Activated CD8-positive, alpha-beta memory T cell treated with anti-CD3 and anti-CD28 coated beads, Interleukin-2, amount 50 U/mL, for 48 hours (primary cell): ENCODE data around the gene GRK5.

Experiments
- DNase-seq: peaks from one replicate; pipeline ENCODE4 v3.0.0-alpha.2; 2020

GRK5 gene

DNA sequence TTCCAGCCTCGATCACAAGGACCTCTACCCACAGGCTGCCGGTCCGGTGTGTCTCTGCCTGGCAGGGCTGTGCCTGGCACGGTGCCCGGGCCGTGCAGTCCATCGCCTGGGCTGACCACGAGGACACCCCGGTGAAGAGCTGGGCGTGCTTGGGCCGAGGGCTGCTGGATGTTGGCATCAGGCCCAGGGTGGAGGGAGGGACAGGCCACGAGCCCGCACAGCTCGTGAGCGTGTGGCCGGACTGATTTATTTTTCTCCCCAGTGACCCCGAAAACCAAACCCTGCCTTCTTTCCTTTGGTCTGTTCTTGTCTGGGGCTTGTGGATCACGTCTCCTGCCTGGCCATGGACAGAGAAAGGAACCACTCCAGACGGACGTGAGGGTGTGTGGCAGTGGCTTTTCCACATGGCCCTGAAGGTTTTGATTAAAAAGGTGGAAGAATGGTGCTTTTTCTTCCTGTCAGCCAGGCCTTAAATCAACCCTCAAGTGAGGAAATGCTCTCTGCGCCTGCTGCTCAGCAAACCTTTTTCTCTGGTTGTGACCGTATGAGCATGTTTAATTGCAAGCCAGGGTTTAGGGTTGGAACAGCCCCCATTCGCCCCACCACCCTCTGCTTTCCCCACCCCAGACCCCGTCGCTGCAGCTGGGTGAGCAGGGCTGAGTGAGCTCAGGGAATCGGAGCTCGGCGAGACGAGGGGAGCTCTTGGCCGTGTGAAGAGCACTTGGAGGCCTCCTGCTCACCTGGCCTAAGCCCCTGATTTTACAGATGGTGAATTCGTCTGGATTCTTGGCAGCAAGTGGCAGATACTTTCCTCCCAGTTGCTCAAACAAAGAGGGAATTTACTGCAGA is 205.1 kb downstream of the GRK5 start:
- no peak for DNase-seq

- DNase-seq, result no peak
These were observed 205.7 kb downstream of the GRK5 start for GRCh38 chr10:119413093-119413453.

- DNase-seq, result no peak
These were observed 206.2 kb downstream of the GRK5 start for GRCh38 chr10:119413471-119414080.

- no peak for DNase-seq
These were observed 206.8 kb downstream of the GRK5 start for GRCh38 chr10:119414081-119414611.

DNA sequence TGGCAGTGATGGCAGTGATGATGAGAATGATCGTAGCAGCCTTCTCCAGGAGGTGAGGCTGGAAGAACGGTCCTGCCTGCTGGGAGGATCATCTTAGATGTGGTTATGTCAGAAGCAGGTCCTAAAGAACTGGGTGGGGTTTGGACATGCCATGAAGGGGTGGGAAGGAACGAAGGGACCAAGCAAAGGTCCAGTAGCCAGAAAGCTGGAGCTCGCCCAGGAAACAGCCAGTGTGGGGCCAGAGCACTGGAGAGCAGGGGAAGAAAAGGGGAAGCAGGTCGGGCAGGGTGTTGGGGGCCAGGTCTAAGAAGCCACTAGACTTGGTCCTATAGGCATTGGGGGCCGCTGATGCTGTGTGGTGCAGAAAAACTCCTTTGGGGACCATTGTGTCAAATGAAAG is 207.8 kb downstream of the GRK5 start:
- DNase-seq, result no peak

DNA sequence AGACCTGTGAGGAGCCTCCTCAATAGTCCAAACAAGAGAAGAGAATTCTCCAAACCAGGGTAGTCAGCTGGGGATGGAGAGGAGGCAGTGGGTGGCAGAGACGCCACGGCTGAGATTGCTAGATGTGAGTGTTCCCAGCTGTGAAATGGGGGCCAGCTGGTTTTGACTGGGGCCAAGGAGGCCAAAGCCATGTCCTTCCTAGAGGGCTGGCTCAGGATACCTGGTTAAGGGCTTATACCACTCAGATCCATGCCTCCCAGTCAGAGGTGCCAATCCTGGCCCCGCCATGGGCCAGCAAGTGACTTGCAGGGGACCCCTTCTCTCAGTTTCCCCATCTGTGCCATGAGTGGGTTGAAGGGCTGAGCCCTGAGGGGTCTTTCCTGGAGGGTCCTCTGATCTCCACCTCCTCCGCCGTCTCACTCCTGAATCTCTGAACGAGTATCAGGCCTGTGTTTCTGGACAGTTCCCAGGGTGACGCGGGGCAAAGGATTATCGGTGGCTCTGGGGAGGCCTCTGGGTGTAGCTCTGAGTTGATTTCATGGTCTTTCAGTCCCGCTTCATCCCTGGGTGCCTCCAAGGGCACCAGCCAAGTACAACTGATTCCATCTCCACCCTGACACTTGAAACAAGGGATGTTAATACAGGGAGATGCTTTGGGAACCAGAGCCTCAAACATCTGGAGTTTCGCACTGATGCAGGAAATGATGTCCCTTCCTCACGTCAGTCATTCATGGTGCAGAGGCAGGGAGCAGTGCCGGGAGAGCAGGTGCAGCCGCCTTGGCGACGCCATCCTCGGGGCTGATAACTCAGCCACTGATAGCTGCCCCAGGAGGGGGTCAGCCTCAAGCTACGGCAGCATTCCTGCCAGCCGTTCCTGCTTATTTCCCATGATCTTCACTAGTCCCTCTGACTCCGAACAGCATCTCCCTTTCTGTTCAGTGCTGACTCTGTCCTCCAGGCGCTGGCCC is 208.4 kb downstream of the GRK5 start:
- no peak for DNase-seq

DNA sequence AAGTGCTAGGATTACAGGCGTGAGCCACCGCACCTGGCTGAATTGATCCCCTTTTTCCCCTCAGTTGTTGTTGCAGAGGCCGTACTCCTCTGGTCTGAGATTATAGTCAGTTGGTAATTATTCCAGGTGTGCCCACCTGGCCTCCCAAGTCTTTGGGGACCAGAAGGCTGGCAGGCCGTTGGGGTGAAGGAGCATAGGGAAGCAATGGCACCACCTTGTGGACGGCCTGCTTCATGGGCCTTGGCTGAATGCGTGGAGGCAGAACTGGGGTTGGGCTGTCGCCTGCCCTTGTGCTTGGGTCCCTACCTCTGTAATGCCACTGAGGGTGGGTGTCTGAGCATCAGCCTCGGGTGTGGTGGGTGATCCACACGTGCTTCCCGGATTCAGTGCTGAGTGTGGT is 209.5 kb downstream of the GRK5 start:
- peak; percentile 81 for DNase-seq

- DNase-seq, result no peak
These were observed 210.5 kb downstream of the GRK5 start for GRCh38 chr10:119417852-119418251.

DNA sequence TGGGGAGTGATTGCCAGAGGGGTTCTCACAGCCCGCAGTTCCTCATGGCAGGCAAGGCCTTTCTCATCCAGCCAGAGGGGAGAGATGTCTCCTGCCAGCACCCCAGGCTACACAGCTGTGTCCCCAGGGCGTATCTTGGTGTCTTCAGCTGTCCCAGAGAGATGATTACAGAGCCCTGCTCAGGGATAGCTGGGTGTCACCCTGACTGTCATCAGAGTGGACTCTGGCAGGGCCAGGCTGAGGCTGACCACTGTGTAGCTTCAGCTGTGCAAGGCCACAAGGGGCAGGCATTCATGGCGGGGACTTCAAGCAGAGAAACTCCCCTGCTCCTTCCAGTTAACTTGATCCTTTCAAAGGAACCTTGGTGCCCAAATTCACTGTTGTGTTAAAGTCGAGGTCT is 211.0 kb downstream of the GRK5 start:
- DNase-seq, result no peak

GRCh38 chr10:119419931-119420330 is 212.6 kb downstream of the GRK5 start:
- DNase-seq, result no peak

DNA sequence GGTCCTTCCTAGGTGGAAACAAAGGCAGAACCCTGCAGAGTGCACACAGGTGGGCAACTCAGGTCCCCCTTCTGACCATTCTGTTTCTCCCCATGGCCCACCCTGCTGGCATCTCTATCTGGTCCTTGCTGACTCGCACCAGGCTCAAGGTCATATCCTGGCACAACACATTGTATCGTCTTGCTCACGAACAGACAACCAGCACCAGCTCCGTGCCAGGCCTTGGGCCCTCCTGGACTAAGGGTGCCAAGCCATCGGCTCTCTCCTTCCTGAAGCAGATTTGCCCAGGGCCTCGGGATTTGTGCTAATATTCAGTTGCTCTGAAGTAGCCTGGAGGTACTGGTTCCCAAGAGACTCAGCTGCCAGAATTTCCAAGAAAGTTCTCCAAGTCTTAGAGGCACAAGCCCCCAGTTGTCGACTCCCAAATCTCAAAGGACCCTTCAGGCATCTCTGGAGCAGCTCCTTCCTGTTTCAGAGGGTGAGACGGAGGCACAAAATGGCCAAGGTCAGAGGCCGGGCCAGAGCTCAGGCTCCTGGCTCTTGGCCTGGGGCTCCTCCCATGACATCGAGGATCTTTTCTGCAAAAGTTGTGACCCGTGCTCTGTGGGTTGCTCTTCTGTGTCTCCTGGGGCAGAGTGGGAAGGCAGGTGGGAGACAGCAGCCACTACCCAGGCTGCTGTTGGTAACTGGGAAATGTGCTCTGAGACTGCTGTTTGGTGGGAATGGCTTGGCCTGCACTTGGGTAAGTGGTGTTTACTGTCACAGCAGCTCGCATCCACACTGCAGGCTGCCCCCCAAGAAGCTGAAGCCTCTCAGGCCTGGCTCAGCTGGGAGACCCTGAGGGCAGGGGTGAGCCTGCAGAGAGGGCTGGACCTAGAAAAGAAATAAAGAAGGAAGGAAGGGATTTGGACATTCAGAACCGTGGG is 213.8 kb downstream of the GRK5 start:
- DNase-seq, result no peak

DNA sequence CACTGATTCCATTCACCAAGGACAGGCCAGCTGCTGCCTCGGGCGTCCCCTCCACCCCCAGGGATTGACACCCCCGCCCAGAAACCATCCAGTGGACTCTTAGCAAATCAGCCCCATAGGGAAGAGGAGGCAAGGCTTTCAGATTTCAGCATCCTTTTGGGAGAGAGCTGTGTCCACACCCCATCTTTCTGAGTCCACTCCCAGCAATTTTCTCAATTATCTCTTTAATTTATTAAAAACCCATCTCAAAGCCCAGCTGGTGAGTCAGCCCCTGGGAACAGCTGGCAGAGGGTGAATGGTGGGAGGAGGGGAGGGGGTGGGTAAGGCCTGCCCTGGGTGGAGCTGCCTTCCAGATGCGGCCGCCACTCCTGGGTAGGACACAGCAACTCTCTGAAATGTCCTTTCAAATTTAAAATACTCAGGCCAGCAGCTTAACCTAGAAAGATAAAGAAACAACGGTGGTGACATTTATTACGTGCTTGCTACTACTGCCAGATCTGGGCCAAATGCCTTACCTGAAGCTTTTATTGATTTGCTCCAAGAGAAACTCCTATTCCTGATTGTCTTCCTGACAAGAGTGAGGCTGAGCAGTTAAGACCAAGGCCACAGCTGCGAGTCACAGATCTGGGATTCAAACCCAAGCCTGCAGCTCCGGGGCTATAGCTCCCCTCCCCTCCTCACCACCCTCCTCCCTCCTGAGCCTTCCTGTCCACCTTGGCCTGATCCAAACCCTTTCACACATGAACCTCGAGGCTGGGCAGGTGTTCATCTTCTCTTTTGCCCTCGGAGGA is 214.7 kb downstream of the GRK5 start:
- no peak for DNase-seq

GRCh38 chr10:119422682-119423509 is 215.5 kb downstream of the GRK5 start:
- no peak for DNase-seq

DNA sequence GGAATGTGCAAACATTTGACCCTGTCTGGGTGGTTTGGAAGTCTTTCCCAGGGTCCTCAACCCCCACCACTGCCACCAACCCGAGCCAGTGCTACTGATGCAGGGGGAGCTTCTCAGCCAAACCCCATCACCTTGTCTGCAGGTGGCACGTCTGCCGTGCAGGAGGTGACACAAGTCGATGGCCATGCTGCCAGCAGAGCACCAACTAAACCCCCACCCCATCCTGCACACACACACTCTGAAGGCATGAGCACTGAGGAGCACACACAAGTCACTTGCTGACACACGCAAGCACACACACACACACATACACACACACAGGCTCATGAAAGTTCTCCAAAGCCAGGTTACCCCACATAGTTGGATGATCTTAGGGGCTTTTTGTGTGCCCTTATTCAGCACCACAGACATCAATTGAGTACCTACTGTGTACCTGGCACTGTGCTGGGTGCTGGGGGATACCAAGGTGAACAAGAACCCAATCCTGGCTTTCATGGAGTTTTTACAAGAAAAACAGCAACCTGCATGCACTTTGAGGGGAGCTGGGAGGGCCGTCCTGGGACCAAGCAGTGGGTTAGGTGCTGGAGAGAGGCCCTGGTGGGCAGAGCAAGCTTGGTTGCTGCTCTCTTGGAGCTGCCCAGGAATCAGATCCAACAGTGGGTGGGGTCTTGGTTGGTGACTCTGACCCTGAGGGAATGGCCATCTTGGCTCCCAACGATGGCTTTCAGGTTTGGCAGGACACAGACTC is 216.3 kb downstream of the GRK5 start:
- DNase-seq, result no peak

GRCh38 chr10:119424258-119424975 is 217.0 kb downstream of the GRK5 start:
- DNase-seq, result no peak

- DNase-seq, result no peak
These were observed 217.9 kb downstream of the GRK5 start for GRCh38 chr10:119425102-119425880.

GRCh38 chr10:119425881-119426170 is 218.5 kb downstream of the GRK5 start:
- no peak for DNase-seq

DNA sequence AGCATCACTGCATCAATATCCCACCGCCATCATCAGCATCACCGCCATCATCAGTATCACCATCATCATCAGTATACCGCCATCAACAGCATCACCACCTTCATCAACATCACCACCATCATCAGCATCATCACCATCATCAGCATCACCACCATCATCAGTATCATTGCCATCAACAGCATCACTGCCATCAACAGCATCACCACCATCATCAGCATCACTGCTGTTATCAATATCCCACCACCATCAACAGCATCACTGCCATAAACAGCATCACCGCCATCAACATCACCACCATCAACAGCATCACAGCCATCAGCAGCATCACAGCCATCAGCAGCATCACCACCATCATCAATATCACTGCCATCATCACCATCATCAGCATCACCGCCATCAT is 219.3 kb downstream of the GRK5 start:
- no peak for DNase-seq
